ENCODE data around the gene FKBP10. TPM values are rescaled to one million over a fixed set of nuclear protein-coding genes. Genes with fewer than 3 reads are reported as not detected.

FKBP10 gene
- total RNA-seq, 2 donors from 2014 or later: 3.2 TPM

Other genes starting within 250 kb of the FKBP10 start
- not detected for gene KRT9, start 240.9 kb upstream of the FKBP10 start, total RNA-seq
- gene KRT14, start 226.1 kb upstream of the FKBP10 start, total RNA-seq: not detected
- gene KRT16, start 200.2 kb upstream of the FKBP10 start, total RNA-seq: not detected
- gene KRT17, start 188.4 kb upstream of the FKBP10 start, total RNA-seq: under 1 TPM in 1 of 2 donors, not detected in 1; 0.63 TPM
- 1,000 to 10,000 TPM; 2,404 to 2,458 TPM for gene EIF1, start 124.1 kb upstream of the FKBP10 start, total RNA-seq
- gene GAST, start 100.7 kb upstream of the FKBP10 start, total RNA-seq: not detected
- under 1 TPM; 0.17 to 0.21 TPM for gene HAP1, start 78.4 kb upstream of the FKBP10 start, total RNA-seq
- under 1 TPM; 0.86 to 0.99 TPM for gene JUP, start 26.3 kb upstream of the FKBP10 start, total RNA-seq
- 1 to 10 TPM; 3.4 to 3.8 TPM for gene P3H4, start 1.1 kb upstream of the FKBP10 start, total RNA-seq
- gene NT5C3B, start 23.2 kb downstream of the FKBP10 start, total RNA-seq: 10 to 100 TPM; 34.9 to 49.5 TPM
- under 1 TPM in 1 of 2 donors, not detected in 1; 0.36 TPM for gene KLHL10, start 24.8 kb downstream of the FKBP10 start, total RNA-seq
- 10 to 100 TPM; 17.6 to 24.4 TPM for gene KLHL11, start 52.4 kb downstream of the FKBP10 start, total RNA-seq
- gene ACLY, start 105.9 kb downstream of the FKBP10 start, total RNA-seq: 100 to 1,000 TPM; 124 to 129 TPM
- 1 to 10 TPM in 1 of 2 donors, under 1 TPM in 1; 0.72 to 1.6 TPM for gene ODAD4, start 117.6 kb downstream of the FKBP10 start, total RNA-seq
- 10 to 100 TPM; 51.4 to 53.8 TPM for gene CNP, start 153.8 kb downstream of the FKBP10 start, total RNA-seq
- gene DNAJC7, start 204.4 kb downstream of the FKBP10 start, total RNA-seq: 100 to 1,000 TPM; 106 to 117 TPM
- gene NKIRAS2, start 207.1 kb downstream of the FKBP10 start, total RNA-seq: 10 to 100 TPM; 18.6 to 24.3 TPM
- 1 to 10 TPM in 1 of 2 donors, under 1 TPM in 1; 0.86 to 1.3 TPM for gene C17orf113, start 237.6 kb downstream of the FKBP10 start, total RNA-seq

Data from activated T-cell treated with anti-CD3 and anti-CD28 coated beads, Interleukin-2, amount 50 U/mL, for 72 hours (primary cell).